Mesothelial cell of epicardium (in vitro differentiated cells): ENCODE results near the gene GALNS. TPM values are rescaled to one million over a fixed set of nuclear protein-coding genes. Genes with fewer than 3 reads are reported as not detected.
A peak's percentile ranks its signal among the peaks of the same experiment; 100 is the strongest.

Experiments
- DNase-seq, 2 experiments: peaks; one replicate each; pipeline ENCODE4 v3.0.0; 2021; ENCODE audit warnings: low spot score in 2 of 2; ENCODE audit not compliant: unreplicated experiment in 2 of 2
- H3K27ac Mint-ChIP-seq: 2 replicates; pipeline ENCODE4 v1.8.0; 2021; ENCODE audit warnings: mixed read lengths
- H3K27me3 Mint-ChIP-seq: 2 replicates; pipeline ENCODE4 v1.8.0; 2021; ENCODE audit warnings: low read depth, mixed read lengths
- H3K36me3 Mint-ChIP-seq: 2 replicates; pipeline ENCODE4 v1.8.0; 2021; ENCODE audit warnings: mixed read lengths
- H3K4me1 Mint-ChIP-seq: 2 replicates; pipeline ENCODE4 v1.8.0; 2021; ENCODE audit warnings: mixed read lengths
- H3K4me3 Mint-ChIP-seq: 2 replicates; pipeline ENCODE4 v1.8.0; 2021; ENCODE audit warnings: mild to moderate bottlenecking, moderate library complexity, mixed read lengths
- H3K9me3 Mint-ChIP-seq: 2 replicates; pipeline ENCODE4 v1.8.0; 2021; ENCODE audit warnings: mixed read lengths
- total RNA-seq: library from RNA; stranded (reverse); gene quantifications from 3 replicates; pipeline ENCODE4 v1.2.1, GENCODE V29; 2021
- TF ChIP-seq, protein P1 (sequence below): fragments of 200-600 bp; sonication (generic); IDR thresholded peaks from one replicate; pipeline ENCODE4 v1.5.0; 2021; ENCODE audit warnings: antibody characterized with exemption; ENCODE audit not compliant: unreplicated experiment

Gene GALNS
- total RNA-seq, 1 donor from 2014 or later, result 42.4 TPM

DNA sequence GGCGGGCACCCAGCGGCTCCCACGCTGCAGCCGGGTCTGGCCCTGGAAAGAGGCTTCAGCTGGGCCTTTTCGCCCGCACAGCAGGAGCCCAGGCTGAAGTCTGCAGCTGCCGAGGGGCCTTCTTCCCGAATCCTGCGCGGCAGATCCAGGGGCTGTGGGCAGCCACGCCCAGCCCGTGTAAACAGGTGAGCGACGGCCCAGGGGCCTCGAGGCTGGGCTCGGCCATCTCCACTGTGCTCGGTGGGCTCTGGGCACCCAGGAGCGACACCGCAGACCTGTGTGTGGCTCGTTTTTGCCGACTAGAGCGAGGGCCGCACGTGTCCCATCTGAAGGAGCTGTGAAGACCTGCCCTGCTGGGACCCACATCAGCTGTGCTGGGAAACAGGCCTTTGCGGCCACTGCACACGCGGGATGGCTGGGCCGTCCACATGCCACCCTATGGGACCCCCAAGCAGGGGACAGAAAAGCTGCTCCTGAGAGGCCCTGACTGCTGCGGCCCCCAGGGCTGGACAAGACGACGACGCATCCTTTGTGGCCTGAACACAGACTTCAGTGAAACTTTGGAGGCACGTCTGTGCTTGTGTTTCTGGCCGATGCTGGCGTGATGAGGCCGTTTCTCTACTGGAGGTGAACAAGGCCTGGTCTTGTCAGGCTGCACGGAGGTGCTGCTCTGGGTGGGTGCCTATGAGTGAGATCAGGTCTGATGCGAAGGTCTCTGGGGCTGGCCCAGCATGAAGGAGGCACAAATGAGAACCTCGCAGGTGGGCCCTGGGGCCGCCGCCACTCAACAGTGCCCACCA lies 39.8 kb downstream of the GALNS start:
- H3K9me3 Mint-ChIP-seq, result no peaks in the 10 kb centered on the region
- peaks cover under 1% of the 10 kb centered on the region for H3K4me1 Mint-ChIP-seq
- H3K36me3 Mint-ChIP-seq, result no peaks in the 10 kb centered on the region
- DNase-seq, result no peak
- no peaks in the 10 kb centered on the region for H3K27me3 Mint-ChIP-seq
- H3K4me3 Mint-ChIP-seq, result no peak overlapping the region
- TF ChIP-seq, protein P1, sequence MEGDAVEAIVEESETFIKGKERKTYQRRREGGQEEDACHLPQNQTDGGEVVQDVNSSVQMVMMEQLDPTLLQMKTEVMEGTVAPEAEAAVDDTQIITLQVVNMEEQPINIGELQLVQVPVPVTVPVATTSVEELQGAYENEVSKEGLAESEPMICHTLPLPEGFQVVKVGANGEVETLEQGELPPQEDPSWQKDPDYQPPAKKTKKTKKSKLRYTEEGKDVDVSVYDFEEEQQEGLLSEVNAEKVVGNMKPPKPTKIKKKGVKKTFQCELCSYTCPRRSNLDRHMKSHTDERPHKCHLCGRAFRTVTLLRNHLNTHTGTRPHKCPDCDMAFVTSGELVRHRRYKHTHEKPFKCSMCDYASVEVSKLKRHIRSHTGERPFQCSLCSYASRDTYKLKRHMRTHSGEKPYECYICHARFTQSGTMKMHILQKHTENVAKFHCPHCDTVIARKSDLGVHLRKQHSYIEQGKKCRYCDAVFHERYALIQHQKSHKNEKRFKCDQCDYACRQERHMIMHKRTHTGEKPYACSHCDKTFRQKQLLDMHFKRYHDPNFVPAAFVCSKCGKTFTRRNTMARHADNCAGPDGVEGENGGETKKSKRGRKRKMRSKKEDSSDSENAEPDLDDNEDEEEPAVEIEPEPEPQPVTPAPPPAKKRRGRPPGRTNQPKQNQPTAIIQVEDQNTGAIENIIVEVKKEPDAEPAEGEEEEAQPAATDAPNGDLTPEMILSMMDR, result no peak
- no peak overlapping the region for H3K27ac Mint-ChIP-seq

DNA sequence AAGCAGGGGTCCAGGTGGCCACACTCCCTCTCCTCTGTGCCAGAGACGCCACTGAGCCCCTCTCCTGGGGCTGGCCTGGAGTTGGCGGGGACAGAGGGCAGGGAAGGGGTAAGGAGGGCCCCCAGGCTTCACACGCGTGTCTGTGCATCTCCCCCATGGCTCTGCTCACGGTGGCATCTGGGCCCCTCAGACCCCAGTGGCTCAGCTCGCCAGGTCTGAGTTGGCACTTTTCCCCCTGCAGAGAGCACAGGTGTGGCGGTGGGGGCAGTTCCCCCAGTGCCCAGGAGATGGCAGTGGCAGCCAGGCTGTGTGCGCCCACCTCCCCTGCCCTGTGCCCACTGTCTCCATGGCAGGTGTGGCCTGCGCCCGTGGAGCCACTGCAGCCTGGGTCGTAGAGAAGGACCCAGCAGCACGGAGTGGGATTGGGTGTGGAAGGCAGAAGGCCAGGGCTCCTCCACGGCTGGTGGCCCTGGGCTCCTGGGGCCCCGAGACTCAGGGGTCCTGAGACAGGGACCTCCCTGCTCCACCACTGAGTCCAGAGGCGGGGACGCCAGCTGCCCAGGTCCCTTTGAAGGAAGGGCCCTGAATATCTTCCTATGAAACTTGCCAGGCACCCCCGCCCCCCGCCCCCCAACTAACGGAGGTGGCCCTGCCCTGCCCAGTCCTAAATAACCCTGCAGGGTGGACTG lies 40.7 kb downstream of the GALNS start:
- peak in 1 of 2 experiments; percentile 63 for DNase-seq
- no peaks in the 10 kb centered on the region for H3K27me3 Mint-ChIP-seq
- peaks cover 2% of the 10 kb centered on the region for H3K4me1 Mint-ChIP-seq

DNA sequence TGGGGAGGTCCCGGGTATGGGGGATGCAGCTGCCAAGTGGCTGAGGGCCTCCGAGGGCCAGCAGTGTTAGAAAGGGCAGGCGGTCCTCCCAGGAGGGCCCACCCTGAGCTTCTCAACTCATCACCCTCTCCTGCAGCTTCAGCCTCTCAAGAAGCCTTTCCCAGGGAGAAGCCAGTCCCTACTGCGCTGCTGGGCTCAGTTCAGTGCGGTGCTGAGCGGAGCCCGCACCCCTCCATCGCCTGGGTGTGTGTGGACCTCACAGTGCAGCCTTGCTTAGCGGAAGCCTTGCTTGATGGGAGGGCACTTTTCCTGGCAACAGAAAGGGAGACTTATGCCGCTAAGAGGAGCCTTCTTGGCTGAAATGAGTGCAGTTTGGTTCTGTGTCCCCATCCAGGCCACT lies 41.5 kb downstream of the GALNS start:
- TF ChIP-seq, protein P1, result no peak
- peaks cover 8% of the 10 kb centered on the region for H3K4me1 Mint-ChIP-seq
- H3K36me3 Mint-ChIP-seq, result no peaks in the 10 kb centered on the region
- DNase-seq, result no peak
- H3K9me3 Mint-ChIP-seq, result no peaks in the 10 kb centered on the region
- no peak overlapping the region for H3K27ac Mint-ChIP-seq
- H3K27me3 Mint-ChIP-seq, result no peaks in the 10 kb centered on the region
- no peak overlapping the region for H3K4me3 Mint-ChIP-seq

More for the DNA sequence above, 40.7 kb downstream of the GALNS start:
- Mint-ChIP-seq H3K36me3 (no peaks in the 10 kb centered on the region), H3K27ac (no peak overlapping the region), H3K9me3 (no peaks in the 10 kb centered on the region), H3K4me3 (no peak overlapping the region)
- TF ChIP-seq, protein P1, result peak; percentile 59

DNA sequence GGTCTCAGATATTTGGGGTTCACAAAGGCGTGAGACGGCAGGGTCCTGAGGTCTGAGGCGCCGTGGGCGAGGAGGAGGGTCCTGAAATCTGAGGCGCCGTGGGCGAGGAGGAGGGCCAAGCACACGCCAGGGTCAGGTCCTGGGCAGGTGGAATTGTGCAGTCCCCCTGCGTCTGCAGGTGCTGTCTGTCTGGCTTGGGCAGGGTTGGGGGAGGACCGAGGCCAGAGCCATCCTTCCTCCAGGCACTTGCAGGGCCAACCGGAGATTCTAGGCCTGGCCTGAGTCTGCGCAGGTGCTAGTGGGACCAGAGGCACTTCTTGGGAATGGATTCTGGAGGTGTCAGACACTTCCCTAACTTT lies 42.6 kb downstream of the GALNS start:
- no peak for DNase-seq
- Mint-ChIP-seq H3K27ac (no peak overlapping the region), H3K4me1 (peaks cover 13% of the 10 kb centered on the region), H3K36me3 (no peaks in the 10 kb centered on the region), H3K27me3 (no peaks in the 10 kb centered on the region), H3K9me3 (no peaks in the 10 kb centered on the region), H3K4me3 (no peak overlapping the region)
- TF ChIP-seq, protein P1, result no peak

DNA sequence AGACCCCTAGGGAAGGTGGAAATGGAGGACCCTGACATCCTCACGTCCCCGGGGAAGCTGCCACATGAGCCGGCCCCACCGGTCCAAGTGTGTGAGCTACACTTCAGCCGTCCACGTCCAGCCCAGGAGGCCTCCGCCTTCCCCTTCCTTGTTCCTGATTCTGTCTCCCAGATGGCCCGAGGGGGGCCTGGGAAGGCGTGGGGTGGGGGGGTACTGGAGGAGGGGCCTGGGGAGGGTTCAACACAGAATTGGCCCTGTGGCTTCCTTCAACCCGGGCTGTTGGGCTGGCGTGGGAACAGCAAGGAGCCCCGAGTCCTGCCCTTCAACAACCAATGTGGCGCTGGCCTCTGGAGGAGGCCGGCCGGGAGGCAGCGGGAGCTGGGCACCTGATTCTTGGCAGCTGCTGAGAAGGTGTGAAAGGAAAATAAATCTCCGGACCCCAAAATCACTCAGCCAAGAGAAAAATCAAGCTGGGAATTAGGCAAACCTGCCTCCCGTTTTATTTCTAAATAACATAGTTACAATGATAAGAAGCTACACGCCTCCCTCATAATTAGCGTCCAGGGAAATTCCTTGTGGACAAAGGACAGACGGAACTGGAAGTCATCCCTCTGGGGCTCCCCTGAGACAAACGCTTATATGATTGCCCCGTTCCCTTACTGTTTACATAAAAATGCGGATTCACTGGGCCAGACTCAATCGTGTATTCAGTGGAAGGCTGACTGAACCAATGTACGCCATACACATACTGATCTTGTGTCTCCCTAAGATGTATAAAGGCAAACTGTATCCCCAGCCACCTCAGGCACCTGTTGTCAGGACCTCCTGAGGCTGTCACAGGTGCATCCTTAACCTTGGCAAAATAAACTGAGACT lies 43.2 kb downstream of the GALNS start:
- TF ChIP-seq, protein P1, result no peak
- Mint-ChIP-seq H3K4me3 (no peak overlapping the region), H3K27ac (no peak overlapping the region), H3K9me3 (no peaks in the 10 kb centered on the region), H3K27me3 (no peaks in the 10 kb centered on the region), H3K36me3 (no peaks in the 10 kb centered on the region), H3K4me1 (peaks cover 13% of the 10 kb centered on the region)
- DNase-seq, result no peak
